ENCODE data around the gene TMEM170B. TPM values are rescaled to one million over a fixed set of nuclear protein-coding genes. Genes with fewer than 3 reads are reported as not detected.

Gene TMEM170B
- total and polyA plus RNA-seq, 2 of the 8 experiments (the other 6 are each of a cell fraction or from before 2014, with no cell fraction given): 0.80 to 4.3 TPM

- Histone ChIP-seq H2AFZ (ENCODE audit: low read length) (no peak overlapping the region), H3K79me2 (ENCODE audit: control insufficient read depth in 1 of 2, insufficient read depth in 2 of 2, low read length in 2 of 2) (no peaks in the 10 kb centered on the region), H3K56ac (replicated peaks; ENCODE audit: insufficient read length, low read depth, low read length) (no peak overlapping the region), H4K8ac (ENCODE audit: extremely low read depth, insufficient read depth, low read length) (no peak overlapping the region), H3K79me1 (ENCODE audit: low read depth, low read length) (no peaks in the 10 kb centered on the region), H2BK120ac (replicated peaks; ENCODE audit: low read depth, low read length) (no peak overlapping the region), H3K14ac (ENCODE audit: insufficient read length) (no peak overlapping the region), H3K18ac (ENCODE audit: extremely low read depth, low read length) (no peak overlapping the region), H4K91ac (replicated peaks; ENCODE audit: insufficient read length, low read length) (no peak overlapping the region), H3K23me2 (ENCODE audit: low read depth, low read length) (no peaks in the 10 kb centered on the region), H2BK20ac (ENCODE audit: low read length) (no peak overlapping the region), H4K5ac (ENCODE audit: insufficient read length, low read depth, low read length) (no peak overlapping the region), H3K4me2 (ENCODE audit: insufficient read depth in 1 of 2, low read depth in 2 of 2, low read length in 2 of 2) (no peak overlapping the region), H4K20me1 (replicated peaks in 1 of 2; ENCODE audit: control insufficient read depth in 1 of 2, insufficient read depth in 2 of 2, low read length in 2 of 2) (no peaks in the 10 kb centered on the region), H2BK5ac (ENCODE audit: low read depth, low read length) (no peak overlapping the region), H2BK12ac (ENCODE audit: low read depth, low read length) (no peak overlapping the region), H3K23ac (ENCODE audit: insufficient read length) (no peak overlapping the region), H2BK15ac (ENCODE audit: low read length) (no peak overlapping the region), H3K27me3 (replicated peaks in 1 of 4; ENCODE audit: control insufficient read depth in 3 of 4, extremely low read depth in 1 of 4, insufficient read depth in 3 of 4, low read length in 3 of 4) (no peaks in the 10 kb centered on the region), H3K4me1 (replicated peaks in 1 of 4; ENCODE audit: control insufficient read depth in 3 of 4, insufficient read depth in 4 of 4, low read length in 3 of 4) (no peaks in the 10 kb centered on the region), H2AK5ac (ENCODE audit: low read depth, low read length) (no peak overlapping the region), H3K27ac (ENCODE audit: low read depth, low read length) (no peak overlapping the region), H3K9me3 (ENCODE audit: insufficient read depth in 2 of 2, low read depth in 1 of 2, low read length in 1 of 2) (no peaks in the 10 kb centered on the region), H3K4ac (replicated peaks; ENCODE audit: insufficient read length, low read depth, low read length) (no peak overlapping the region), H3K9ac (replicated peaks in 1 of 4; ENCODE audit: extremely low read depth in 1 of 4, low read depth in 3 of 4, low read length in 3 of 4) (no peak overlapping the region), H3K4me3 (ENCODE audit: extremely low read depth in 1 of 4, insufficient read depth in 2 of 4, low read depth in 3 of 4, low read length in 4 of 4) (no peak overlapping the region), H3K36me3 (ENCODE audit: control insufficient read depth in 2 of 4, insufficient read depth in 4 of 4, low read length in 3 of 4) (no peaks in the 10 kb centered on the region)
- FAIRE-seq (no peak), DNase-seq (ENCODE audit: low read depth in 1 of 2, low spot score in 2 of 2) (no peak)
- POLR2A ChIA-PET (ENCODE audit: partially characterized antibody): no interaction called here
- CTCF ChIA-PET (ENCODE audit: partially characterized antibody): interaction anchor here (0.7 to 1.4 kb wide), 2 partner anchors 31 to 190 kb away, joined by 4 to 7 read pairs; no protein-coding TSS in a partner anchor
- TF ChIP-seq PHF8 (conservative IDR thresholded peaks at IDR 0.05; ENCODE audit: low read depth, low read length): no peak
- no peak for TF ChIP-seq CEBPB (IDR thresholded peaks at IDR 0.05; ENCODE audit: low read depth, low read length)
- no peak for TF ChIP-seq TEAD4 (IDR thresholded peaks at IDR 0.05; ENCODE audit: low read depth, low read length)
- no peak for TF ChIP-seq CHD1 (IDR thresholded peaks at IDR 0.05; ENCODE audit: low read depth, low read length)
- TF ChIP-seq YY1 (IDR thresholded peaks at IDR 0.05; ENCODE audit: low read depth, low read length): no peak
- TF ChIP-seq SUZ12 (IDR thresholded peaks at IDR 0.05; ENCODE audit: low read length): no peak
- TF ChIP-seq CHD2 (IDR thresholded peaks at IDR 0.05; ENCODE audit: low read length): no peak
- TF ChIP-seq, protein P1, sequence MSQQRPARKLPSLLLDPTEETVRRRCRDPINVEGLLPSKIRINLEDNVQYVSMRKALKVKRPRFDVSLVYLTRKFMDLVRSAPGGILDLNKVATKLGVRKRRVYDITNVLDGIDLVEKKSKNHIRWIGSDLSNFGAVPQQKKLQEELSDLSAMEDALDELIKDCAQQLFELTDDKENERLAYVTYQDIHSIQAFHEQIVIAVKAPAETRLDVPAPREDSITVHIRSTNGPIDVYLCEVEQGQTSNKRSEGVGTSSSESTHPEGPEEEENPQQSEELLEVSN (IDR thresholded peaks at IDR 0.05): no peak
- TF ChIP-seq NANOG (IDR thresholded peaks at IDR 0.05; ENCODE audit: insufficient read depth, low read depth, low read length, poor library complexity, severe bottlenecking): no peak
- no peak for TF ChIP-seq KDM5A (IDR thresholded peaks at IDR 0.05; ENCODE audit: low read length)
- no peak for TF ChIP-seq CTBP2 (IDR thresholded peaks at IDR 0.05; ENCODE audit: borderline replicate concordance, insufficient read depth, insufficient read length, low read length)
- no peak for TF ChIP-seq TAF7 (optimal IDR thresholded peaks at IDR 0.05; ENCODE audit: borderline replicate concordance, low read depth, low read length)
- no peak for TF ChIP-seq ASH2L (IDR thresholded peaks at IDR 0.05; ENCODE audit: low read length)
- no peak for TF ChIP-seq CBX8 (IDR thresholded peaks at IDR 0.05; ENCODE audit: borderline replicate concordance, low read depth, low read length)
- no peak for TF ChIP-seq RBBP5 (IDR thresholded peaks at IDR 0.05; ENCODE audit: borderline replicate concordance, low read depth, low read length)
Observed at GRCh38 chr6:11527274-11527870, 10.2 kb upstream of the TMEM170B start.
